ENCODE data around the gene ARHGAP18. TPM values are rescaled to one million over a fixed set of nuclear protein-coding genes. Genes with fewer than 3 reads are reported as not detected.

Gene ARHGAP18
- total RNA-seq, 1 donor from 2014 or later, result 16.3 TPM

- Histone ChIP-seq H3K27me3 (ENCODE audit: control insufficient read depth, insufficient read depth, low read length) (no peaks in the 10 kb centered on the region), H3K36me3 (ENCODE audit: control insufficient read depth, insufficient read depth, low read length) (no peaks in the 10 kb centered on the region), H3K4me3 (ENCODE audit: low read depth, low read length) (no peak overlapping the region)
- no peak for DNase-seq (ENCODE audit: low read depth)
- TF ChIP-seq CTCF (IDR thresholded peaks at IDR 0.05; ENCODE audit: insufficient read depth, low read length, poor library complexity, severe bottlenecking), result peak; percentile 18
Measured at GRCh38 chr6:129621252-129621651, 88.7 kb downstream of the ARHGAP18 start.

- H3K4me3 ChIP-seq (ENCODE audit: low read depth, low read length), result no peak overlapping the region
- no peaks in the 10 kb centered on the region for H3K36me3 ChIP-seq (ENCODE audit: control insufficient read depth, insufficient read depth, low read length)
- H3K27me3 ChIP-seq (ENCODE audit: control insufficient read depth, insufficient read depth, low read length), result no peaks in the 10 kb centered on the region
- no peak for DNase-seq (ENCODE audit: low read depth)
- TF ChIP-seq CTCF (IDR thresholded peaks at IDR 0.05; ENCODE audit: insufficient read depth, low read length, poor library complexity, severe bottlenecking), result no peak
Measured at GRCh38 chr6:129620234-129620610, 89.8 kb downstream of the ARHGAP18 start.

- H3K4me3 ChIP-seq (ENCODE audit: low read depth, low read length), result no peak overlapping the region
- H3K27me3 ChIP-seq (ENCODE audit: control insufficient read depth, insufficient read depth, low read length), result no peaks in the 10 kb centered on the region
- DNase-seq (ENCODE audit: low read depth), result no peak
- TF ChIP-seq CTCF (IDR thresholded peaks at IDR 0.05; ENCODE audit: insufficient read depth, low read length, poor library complexity, severe bottlenecking), result no peak
- no peaks in the 10 kb centered on the region for H3K36me3 ChIP-seq (ENCODE audit: control insufficient read depth, insufficient read depth, low read length)
Measured at GRCh38 chr6:129619579-129620233, 90.3 kb downstream of the ARHGAP18 start.

GRCh38 chr6:129617986-129618385, 92.0 kb downstream of the ARHGAP18 start:
- no peak overlapping the region for H3K4me3 ChIP-seq (ENCODE audit: low read depth, low read length)
- no peak for DNase-seq (ENCODE audit: low read depth)
- no peak for TF ChIP-seq CTCF (IDR thresholded peaks at IDR 0.05; ENCODE audit: insufficient read depth, low read length, poor library complexity, severe bottlenecking)
- H3K36me3 ChIP-seq (ENCODE audit: control insufficient read depth, insufficient read depth, low read length), result no peaks in the 10 kb centered on the region
- H3K27me3 ChIP-seq (ENCODE audit: control insufficient read depth, insufficient read depth, low read length), result no peaks in the 10 kb centered on the region

GRCh38 chr6:129615496-129615895, 94.5 kb downstream of the ARHGAP18 start:
- no peak for DNase-seq (ENCODE audit: low read depth)
- no peak overlapping the region for H3K4me3 ChIP-seq (ENCODE audit: low read depth, low read length)
- no peaks in the 10 kb centered on the region for H3K36me3 ChIP-seq (ENCODE audit: control insufficient read depth, insufficient read depth, low read length)
- TF ChIP-seq CTCF (IDR thresholded peaks at IDR 0.05; ENCODE audit: insufficient read depth, low read length, poor library complexity, severe bottlenecking), result no peak
- no peaks in the 10 kb centered on the region for H3K27me3 ChIP-seq (ENCODE audit: control insufficient read depth, insufficient read depth, low read length)

- H3K27me3 ChIP-seq (ENCODE audit: control insufficient read depth, insufficient read depth, low read length), result no peaks in the 10 kb centered on the region
- H3K36me3 ChIP-seq (ENCODE audit: control insufficient read depth, insufficient read depth, low read length), result no peaks in the 10 kb centered on the region
- no peak for DNase-seq (ENCODE audit: low read depth)
- no peak overlapping the region for H3K4me3 ChIP-seq (ENCODE audit: low read depth, low read length)
- TF ChIP-seq CTCF (IDR thresholded peaks at IDR 0.05; ENCODE audit: insufficient read depth, low read length, poor library complexity, severe bottlenecking), result no peak
Measured at GRCh38 chr6:129615020-129615419, 95.0 kb downstream of the ARHGAP18 start.

All from kidney epithelial cell (primary cell).